CD1c-positive myeloid dendritic cell (primary cell): Measurements from ENCODE around the gene ARMC7.
"Not testable (repeated sequence)": the region's sequence is repeated elsewhere in the genome, so short reads cannot be mapped to it uniquely, and the experiment has no call there.

ENCODE experiments used
- DNase-seq: peaks from one replicate; pipeline ENCODE4 v3.0.0-alpha.2; 2016; ENCODE audit errors: extremely low spot score

ARMC7 gene

GRCh38 chr17:75102385-75102821 is 7.4 kb upstream of the ARMC7 start:
- DNase-seq = peak; percentile 74

- DNase-seq = no peak
Observed at GRCh38 chr17:75103601-75104554, 5.9 kb upstream of the ARMC7 start.

GRCh38 chr17:75105126-75106080 is 4.4 kb upstream of the ARMC7 start:
- DNase-seq = peak; percentile 45

- no peak for DNase-seq
Observed at GRCh38 chr17:75108193-75108592, 1.6 kb upstream of the ARMC7 start.

- DNase-seq = no peak
Observed at GRCh38 chr17:75109046-75109406, 743 bp upstream of the ARMC7 start.

GRCh38 chr17:75110234-75110937 is 617 bp downstream of the ARMC7 start:
- DNase-seq = no peak

- DNase-seq = peak; percentile 44
Observed at GRCh38 chr17:75111777-75112335, 2.1 kb downstream of the ARMC7 start.

GRCh38 chr17:75113798-75114551 is 4.2 kb downstream of the ARMC7 start:
- peak; percentile 95 for DNase-seq

- peak; percentile 24 for DNase-seq
Observed at GRCh38 chr17:75114552-75115314, 5.0 kb downstream of the ARMC7 start.

- no peak for DNase-seq
Observed at GRCh38 chr17:75115555-75115954, 5.8 kb downstream of the ARMC7 start.

- DNase-seq = no peak
Observed at GRCh38 chr17:75116737-75117136, 7.0 kb downstream of the ARMC7 start.

- no peak for DNase-seq
Observed at GRCh38 chr17:75118307-75118706, 8.5 kb downstream of the ARMC7 start.

- DNase-seq = peak; percentile 7
Observed at GRCh38 chr17:75124041-75124818, 14.5 kb downstream of the ARMC7 start.

- DNase-seq = no peak
Observed at GRCh38 chr17:75124819-75125162, 15.0 kb downstream of the ARMC7 start.

GRCh38 chr17:75125984-75126383 is 16.2 kb downstream of the ARMC7 start:
- no peak for DNase-seq

GRCh38 chr17:75126954-75127353 is 17.2 kb downstream of the ARMC7 start:
- DNase-seq = no peak

- not testable (repeated sequence) for DNase-seq
Observed at GRCh38 chr17:75127936-75128335, 18.2 kb downstream of the ARMC7 start.

- no peak for DNase-seq
Observed at GRCh38 chr17:75128694-75129505, 19.1 kb downstream of the ARMC7 start.
